ENCODE data around the gene PTPRN2.

The PTPRN2 gene

DNA sequence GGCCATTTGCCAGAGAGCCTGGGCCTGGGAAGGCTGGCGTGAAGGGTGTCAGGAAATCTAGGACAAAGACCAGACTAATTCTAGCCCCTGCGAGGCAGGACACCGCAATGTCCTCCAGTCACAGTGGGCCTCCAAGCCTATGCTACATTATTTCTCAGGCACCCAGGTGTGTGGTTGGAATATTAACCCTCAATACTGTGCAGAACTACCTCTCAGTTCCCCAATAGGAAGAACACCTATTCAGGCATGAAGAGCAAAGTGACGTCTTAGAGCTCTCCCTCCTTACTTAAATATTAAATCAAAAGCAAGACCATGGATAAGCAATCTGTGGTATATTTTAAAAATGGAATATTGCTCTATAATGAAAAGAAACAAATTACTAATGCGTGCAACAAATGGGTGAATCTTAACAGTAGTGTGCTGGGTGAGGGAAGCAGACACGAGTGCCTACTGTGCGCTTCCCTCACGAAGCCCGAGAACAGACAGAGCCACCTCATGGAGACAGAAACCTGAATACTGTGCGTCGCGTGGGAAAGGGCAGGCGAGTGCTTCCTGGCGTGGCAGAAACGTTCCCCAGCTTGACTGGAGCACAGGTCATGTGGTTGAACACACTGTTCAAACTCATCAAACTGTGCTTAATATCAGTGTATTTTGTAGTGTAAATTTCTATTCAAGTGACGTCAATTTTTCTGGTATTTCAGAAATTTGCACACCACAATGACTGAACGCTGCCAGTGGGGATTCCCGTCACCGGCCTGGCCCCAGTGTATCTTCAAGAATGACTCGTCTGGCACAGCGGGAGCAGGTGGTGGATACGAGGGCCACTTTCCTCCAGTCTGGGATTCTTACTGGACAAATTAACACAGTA is 15.5 kb upstream of the PTPRN2 start:
- no peak for DNase-seq

- no peak for DNase-seq
Observed at GRCh38 chr7:158602041-158602440, 14.4 kb upstream of the PTPRN2 start.

- DNase-seq = no peak
Observed at GRCh38 chr7:158601090-158601489, 13.5 kb upstream of the PTPRN2 start.

DNA sequence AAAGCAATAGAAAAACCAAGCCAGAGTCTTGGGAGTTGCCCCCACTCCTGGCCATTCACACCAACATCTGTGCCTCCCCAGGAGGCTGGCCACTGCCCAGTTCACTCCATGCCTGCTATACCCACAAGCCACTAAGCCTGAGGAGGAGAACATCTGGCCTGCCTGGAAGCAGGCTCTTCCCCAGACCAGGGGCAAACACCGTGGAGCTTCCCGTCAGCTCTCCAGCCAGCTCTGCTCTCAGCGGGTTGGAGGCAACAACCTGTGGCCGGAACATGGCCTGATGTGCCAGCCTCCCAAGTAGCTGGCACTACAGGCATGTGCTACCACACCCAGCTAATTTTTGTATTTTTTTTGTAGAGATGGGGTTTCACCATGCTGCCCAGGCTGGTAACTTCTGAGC is 9.1 kb upstream of the PTPRN2 start:
- DNase-seq = no peak

- DNase-seq = no peak
Observed at GRCh38 chr7:158596309-158596708, 8.7 kb upstream of the PTPRN2 start.

- no peak for DNase-seq
Observed at GRCh38 chr7:158595068-158595467, 7.4 kb upstream of the PTPRN2 start.

- no peak for DNase-seq
Observed at GRCh38 chr7:158592541-158592940, 4.9 kb upstream of the PTPRN2 start.

DNA sequence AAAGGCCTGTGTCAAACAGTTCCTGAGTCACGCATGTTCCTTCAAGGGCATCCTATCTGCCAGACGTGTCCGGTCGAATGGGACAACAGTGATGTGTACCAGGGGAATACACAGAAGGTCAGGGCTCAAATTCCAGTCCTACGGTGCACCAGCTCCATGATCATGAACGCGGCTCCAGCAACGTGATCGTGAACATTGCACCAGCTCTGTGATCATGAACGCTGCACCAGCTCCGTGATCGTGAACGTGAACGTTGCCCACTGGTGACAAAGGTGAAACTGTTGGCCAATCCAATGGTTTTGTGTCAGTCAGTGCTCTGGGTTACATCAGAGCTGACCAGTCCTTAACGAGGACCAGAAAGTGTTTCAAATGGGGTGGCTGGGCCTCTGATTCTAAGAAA is 4.3 kb upstream of the PTPRN2 start:
- DNase-seq = no peak

DNA sequence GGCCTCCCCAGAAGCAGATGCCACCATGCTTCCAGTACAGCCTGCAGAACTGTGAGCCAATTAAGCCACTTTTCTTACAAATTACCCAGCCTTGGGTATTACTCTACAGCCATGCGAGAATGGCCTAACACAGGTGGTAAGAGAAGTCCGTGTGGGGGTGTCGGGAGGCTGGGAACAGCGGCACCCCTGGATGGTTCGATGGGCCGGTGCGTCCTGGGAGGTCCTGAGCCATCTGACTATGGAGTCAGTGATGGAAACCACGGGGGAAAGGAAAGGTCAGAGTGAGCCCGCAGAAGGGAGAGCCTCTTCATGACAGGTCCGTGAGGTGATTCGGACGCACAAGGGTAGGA is 2.5 kb upstream of the PTPRN2 start:
- DNase-seq = no peak

GRCh38 chr7:158589653-158590052 is 2.0 kb upstream of the PTPRN2 start:
- no peak for DNase-seq

GRCh38 chr7:158588878-158589442 is 1.3 kb upstream of the PTPRN2 start:
- no peak for DNase-seq

- DNase-seq = no peak
Observed at GRCh38 chr7:158588085-158588877, 658 bp upstream of the PTPRN2 start.

DNA sequence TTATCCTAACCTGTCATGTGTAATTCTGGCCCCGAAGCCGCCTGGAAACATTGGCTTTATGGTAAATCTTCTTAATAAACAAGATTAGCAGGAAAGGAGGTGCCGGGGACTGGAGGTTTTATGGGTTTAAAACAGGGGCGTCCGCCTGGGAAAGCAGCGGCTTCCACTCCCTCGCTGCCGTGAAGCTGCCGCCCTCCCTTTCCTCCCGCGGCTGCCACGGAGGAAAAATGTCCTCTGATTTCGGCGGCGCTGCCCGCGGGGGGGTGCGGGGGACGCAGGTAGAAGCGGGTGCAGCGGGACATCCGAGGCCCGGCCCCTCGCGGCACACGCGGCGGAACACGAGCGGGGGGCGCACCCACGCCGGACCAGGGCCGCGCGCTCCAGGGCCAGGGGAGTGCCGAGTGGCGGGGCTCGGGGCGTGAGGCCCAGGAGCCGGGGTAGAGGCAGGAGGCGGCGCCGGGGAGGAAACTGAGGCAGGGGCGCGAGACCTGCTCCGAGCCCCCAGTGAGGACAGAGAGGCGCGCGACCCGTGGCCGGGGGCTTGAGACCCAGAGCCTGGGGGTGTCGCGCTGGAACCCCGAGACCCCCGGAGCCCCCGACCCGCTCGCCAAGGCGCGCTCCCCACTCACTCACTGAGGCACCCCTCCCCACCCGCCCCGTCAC is 993 bp downstream of the PTPRN2 start:
- no peak for DNase-seq

DNA sequence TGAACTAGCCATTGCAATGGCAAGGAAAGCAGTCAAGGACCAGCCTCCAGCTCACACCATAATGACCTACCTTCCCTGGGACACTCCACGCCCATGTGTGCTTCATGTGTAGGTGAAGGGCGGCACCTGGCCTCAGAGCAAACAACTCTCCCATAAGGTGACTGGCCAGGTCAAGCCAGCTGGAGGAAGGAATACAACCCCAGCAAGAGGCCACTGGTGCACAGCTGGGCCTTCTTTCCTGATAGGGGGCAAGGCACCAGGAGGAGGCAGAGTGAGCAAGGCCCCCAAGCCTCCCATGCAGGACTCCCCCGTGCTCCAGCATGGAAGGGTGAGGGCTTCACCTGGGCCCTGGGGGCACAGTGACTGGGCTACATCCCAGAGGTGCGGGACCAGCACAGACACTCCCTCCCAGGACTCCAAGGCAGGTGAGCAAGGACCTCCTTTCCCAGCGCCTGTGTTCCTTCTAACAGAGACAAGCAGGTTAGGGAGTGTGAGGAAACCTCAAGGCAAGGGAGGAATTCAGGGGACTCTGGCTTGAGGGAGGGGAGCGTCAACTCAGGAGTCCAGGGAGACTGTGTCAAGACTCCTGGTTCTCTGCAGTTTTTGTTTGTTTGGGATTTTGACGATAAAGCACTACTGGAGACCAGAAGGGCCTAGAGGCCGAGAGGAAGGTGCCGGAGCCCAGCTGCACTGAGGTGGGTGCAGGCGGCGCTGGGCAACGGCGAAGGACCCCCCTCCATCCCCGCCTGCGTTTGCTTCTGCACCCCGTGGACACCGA is 1.7 kb downstream of the PTPRN2 start:
- no peak for DNase-seq

GRCh38 chr7:158584407-158584806 is 3.2 kb downstream of the PTPRN2 start:
- no peak for DNase-seq

DNA sequence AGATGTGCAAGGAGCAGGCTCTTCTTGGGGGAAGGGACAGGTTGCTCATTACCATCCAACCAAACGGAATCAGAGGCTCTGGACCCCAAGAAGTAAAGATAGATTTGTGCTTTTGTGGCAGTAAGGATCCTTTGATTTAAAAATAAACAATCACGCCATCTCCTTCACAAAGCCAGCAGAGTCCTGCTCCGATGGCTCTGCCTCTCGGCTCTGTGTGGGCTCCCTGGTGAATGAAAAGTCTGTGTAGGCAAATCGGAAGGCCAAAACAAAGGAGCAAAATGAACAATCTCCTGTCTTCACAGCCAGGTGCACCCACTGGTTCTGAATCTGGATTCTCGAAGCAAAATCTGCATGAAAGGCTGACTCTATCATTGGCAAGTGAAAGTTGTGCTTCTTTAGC is 3.8 kb downstream of the PTPRN2 start:
- no peak for DNase-seq

GRCh38 chr7:158583143-158583542 is 4.5 kb downstream of the PTPRN2 start:
- DNase-seq = no peak

DNA sequence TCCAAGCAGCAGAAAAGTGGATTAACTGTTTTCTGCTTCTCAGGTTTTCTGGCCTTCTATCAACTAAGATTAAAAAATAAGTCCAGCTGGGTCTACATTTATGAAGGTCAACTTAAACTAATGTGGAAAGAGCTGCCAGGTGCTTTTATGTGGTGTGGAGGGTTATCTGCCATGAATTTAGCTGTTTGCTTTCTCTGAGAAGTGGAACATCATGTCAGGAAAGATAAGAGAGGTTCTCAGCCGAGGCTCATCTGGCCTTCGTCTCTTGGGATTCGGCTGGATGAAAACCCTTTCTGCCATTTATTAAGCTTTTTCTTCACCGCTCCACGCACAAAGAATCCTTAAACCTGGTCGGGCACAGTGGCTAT is 5.5 kb downstream of the PTPRN2 start:
- no peak for DNase-seq

DNA sequence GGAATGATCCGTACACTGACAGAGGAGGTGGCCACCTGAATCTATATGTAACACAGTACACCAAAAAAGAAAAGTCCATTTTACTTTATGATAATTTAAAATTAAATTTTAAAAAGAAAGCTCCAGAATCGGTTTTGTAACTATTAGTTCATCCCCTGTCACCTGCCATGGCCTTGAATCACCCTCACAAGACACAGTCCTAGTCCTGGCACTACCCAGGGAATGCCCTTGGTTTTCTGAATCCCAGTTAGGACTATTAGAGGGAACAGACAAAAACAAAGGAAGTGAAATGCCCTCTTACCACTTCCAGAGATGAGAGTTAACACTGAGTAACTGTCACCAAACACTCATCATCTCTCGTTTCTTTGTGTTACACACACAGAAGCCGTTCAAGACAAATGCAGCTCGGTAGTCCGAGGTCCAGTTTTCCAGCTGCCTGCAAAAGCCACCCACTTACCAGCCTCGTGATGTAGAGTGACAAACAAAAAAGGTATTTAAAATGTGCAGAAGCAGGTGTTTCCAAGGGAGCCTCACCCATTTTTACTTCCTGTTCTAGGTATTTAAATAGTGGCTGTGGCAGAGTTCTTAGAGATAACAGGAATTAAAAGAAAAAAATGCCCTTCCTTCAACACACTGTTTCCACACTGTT is 6.1 kb downstream of the PTPRN2 start:
- DNase-seq = no peak

GRCh38 chr7:158579662-158580646 is 7.7 kb downstream of the PTPRN2 start:
- no peak for DNase-seq
